NCI-H2196 (cell line): ENCODE measurements around the gene AVPR1B.

Experiments
- DNase-seq: peaks from one replicate; lab custom pipeline; 2025; ENCODE audit not compliant: unreplicated experiment; lab: John Stamatoyannopoulos, UW

AVPR1B gene

GRCh38 chr1:206114692-206115640, 2.2 kb downstream of the AVPR1B start:
- DNase-seq = no peak

- DNase-seq = peak; percentile 79
Observed at GRCh38 chr1:206112600-206113301, 4.4 kb downstream of the AVPR1B start.

- DNase-seq = no peak
Observed at GRCh38 chr1:206111271-206111927, 5.8 kb downstream of the AVPR1B start.

- DNase-seq = no peak
Observed at GRCh38 chr1:206110820-206111219, 6.4 kb downstream of the AVPR1B start.

GRCh38 chr1:206110161-206110560, 7.0 kb downstream of the AVPR1B start:
- DNase-seq = no peak

- DNase-seq = no peak
Observed at GRCh38 chr1:206109718-206110117, 7.5 kb downstream of the AVPR1B start.

GRCh38 chr1:206108635-206109034, 8.6 kb downstream of the AVPR1B start:
- no peak for DNase-seq

- DNase-seq = no peak
Observed at GRCh38 chr1:206107168-206107544, 10.0 kb downstream of the AVPR1B start.

- DNase-seq = peak; percentile 82
Observed at GRCh38 chr1:206106328-206107167, 10.6 kb downstream of the AVPR1B start.

GRCh38 chr1:206105464-206105995, 11.7 kb downstream of the AVPR1B start:
- no peak for DNase-seq

GRCh38 chr1:206103979-206104378, 13.2 kb downstream of the AVPR1B start:
- no peak for DNase-seq

GRCh38 chr1:206102292-206102936, 14.8 kb downstream of the AVPR1B start:
- DNase-seq = no peak

- DNase-seq = no peak
Observed at GRCh38 chr1:206101351-206102045, 15.7 kb downstream of the AVPR1B start.

GRCh38 chr1:206100226-206100815, 16.9 kb downstream of the AVPR1B start:
- DNase-seq = no peak

- DNase-seq = no peak
Observed at GRCh38 chr1:206098242-206098919, 18.8 kb downstream of the AVPR1B start.

GRCh38 chr1:206097381-206097780, 19.8 kb downstream of the AVPR1B start:
- no peak for DNase-seq

- DNase-seq = no peak
Observed at GRCh38 chr1:206094024-206094423, 23.2 kb downstream of the AVPR1B start.

- no peak for DNase-seq
Observed at GRCh38 chr1:206089341-206089740, 27.8 kb downstream of the AVPR1B start.
